ENCODE data around the gene PARD3.
"Not testable (repeated sequence)": the region's sequence is repeated elsewhere in the genome, so short reads cannot be mapped to it uniquely, and the experiment has no call there.

PARD3 gene

GRCh38 chr10:34759161-34759836 is 55.8 kb downstream of the PARD3 start:
- no peaks in the 10 kb centered on the region for H3K9me3 ChIP-seq (ENCODE audit: control insufficient read depth, low read length)
- WGBS, 2 experiments = 96 to 99% methylated on average over 9 of the region's 9 CpGs
- H3K36me3 ChIP-seq (ENCODE audit: control insufficient read depth, insufficient read depth, low read length) = no peaks in the 10 kb centered on the region
- H3K4me1 ChIP-seq (ENCODE audit: control insufficient read depth, insufficient read depth, low read length) = no peaks in the 10 kb centered on the region
- no peaks in the 10 kb centered on the region for H3K27me3 ChIP-seq (ENCODE audit: control insufficient read depth, insufficient read depth, low read length, poor library complexity, severe bottlenecking)
- no peak overlapping the region for H3K27ac ChIP-seq (ENCODE audit: insufficient read depth, low read depth, low read length, poor library complexity, severe bottlenecking)
- no peak overlapping the region for H3K4me3 ChIP-seq (ENCODE audit: insufficient read depth, low read depth, low read length)

GRCh38 chr10:34758447-34758996 is 56.6 kb downstream of the PARD3 start:
- no peaks in the 10 kb centered on the region for H3K36me3 ChIP-seq (ENCODE audit: control insufficient read depth, insufficient read depth, low read length)
- peaks cover 1% of the 10 kb centered on the region for H3K4me1 ChIP-seq (ENCODE audit: control insufficient read depth, insufficient read depth, low read length)
- no peak overlapping the region for H3K4me3 ChIP-seq (ENCODE audit: insufficient read depth, low read depth, low read length)
- no peaks in the 10 kb centered on the region for H3K9me3 ChIP-seq (ENCODE audit: control insufficient read depth, low read length)
- H3K27ac ChIP-seq (ENCODE audit: insufficient read depth, low read depth, low read length, poor library complexity, severe bottlenecking) = no peak overlapping the region
- H3K27me3 ChIP-seq (ENCODE audit: control insufficient read depth, insufficient read depth, low read length, poor library complexity, severe bottlenecking) = no peaks in the 10 kb centered on the region
- 94% methylated on average over 3 of the region's 3 CpGs for WGBS, 2 experiments

DNA sequence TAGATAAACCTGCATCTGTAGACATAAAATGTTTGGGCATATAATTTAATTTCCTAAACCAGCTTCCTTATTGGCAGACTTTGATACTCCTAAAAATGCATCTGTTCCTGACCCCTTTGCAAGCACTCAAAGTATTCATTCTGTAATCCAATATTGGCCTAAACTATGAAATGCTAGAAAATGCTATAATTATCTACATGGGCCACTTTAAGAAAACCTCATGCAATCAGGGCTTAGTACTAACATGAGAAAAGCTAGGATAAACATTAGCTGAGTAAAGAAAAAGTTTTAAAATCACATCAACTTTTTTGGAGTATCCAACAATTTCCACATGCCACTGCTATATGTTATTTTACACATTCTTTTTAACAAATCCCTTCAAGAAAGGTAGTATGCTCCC is 57.2 kb downstream of the PARD3 start:
- Histone ChIP-seq H3K36me3 (ENCODE audit: control insufficient read depth, insufficient read depth, low read length) (no peaks in the 10 kb centered on the region), H3K27ac (ENCODE audit: insufficient read depth, low read depth, low read length, poor library complexity, severe bottlenecking) (no peak overlapping the region), H3K4me1 (ENCODE audit: control insufficient read depth, insufficient read depth, low read length) (peaks cover 7% of the 10 kb centered on the region), H3K9me3 (ENCODE audit: control insufficient read depth, low read length) (no peaks in the 10 kb centered on the region), H3K27me3 (ENCODE audit: control insufficient read depth, insufficient read depth, low read length, poor library complexity, severe bottlenecking) (no peaks in the 10 kb centered on the region), H3K4me3 (ENCODE audit: insufficient read depth, low read depth, low read length) (no peak overlapping the region)

GRCh38 chr10:34757181-34757580 is 57.9 kb downstream of the PARD3 start:
- not testable (repeated sequence) for H3K36me3 ChIP-seq (ENCODE audit: control insufficient read depth, insufficient read depth, low read length); H3K4me1 ChIP-seq (ENCODE audit: control insufficient read depth, insufficient read depth, low read length); H3K27ac ChIP-seq (ENCODE audit: insufficient read depth, low read depth, low read length, poor library complexity, severe bottlenecking); H3K9me3 ChIP-seq (ENCODE audit: control insufficient read depth, low read length); H3K4me3 ChIP-seq (ENCODE audit: insufficient read depth, low read depth, low read length); H3K27me3 ChIP-seq (ENCODE audit: control insufficient read depth, insufficient read depth, low read length, poor library complexity, severe bottlenecking)
- WGBS, 2 experiments = 91 to 92% methylated on average over 4 of the region's 4 CpGs

GRCh38 chr10:34756584-34756983 is 58.5 kb downstream of the PARD3 start:
- no peak overlapping the region for H3K4me3 ChIP-seq (ENCODE audit: insufficient read depth, low read depth, low read length)
- H3K9me3 ChIP-seq (ENCODE audit: control insufficient read depth, low read length) = no peaks in the 10 kb centered on the region
- 93% methylated on average over 3 of the region's 3 CpGs for WGBS, 2 experiments
- no peaks in the 10 kb centered on the region for H3K36me3 ChIP-seq (ENCODE audit: control insufficient read depth, insufficient read depth, low read length)
- H3K27ac ChIP-seq (ENCODE audit: insufficient read depth, low read depth, low read length, poor library complexity, severe bottlenecking) = no peak overlapping the region
- no peaks in the 10 kb centered on the region for H3K27me3 ChIP-seq (ENCODE audit: control insufficient read depth, insufficient read depth, low read length, poor library complexity, severe bottlenecking)
- H3K4me1 ChIP-seq (ENCODE audit: control insufficient read depth, insufficient read depth, low read length) = peaks cover 7% of the 10 kb centered on the region

GRCh38 chr10:34753014-34753757 is 61.9 kb downstream of the PARD3 start:
- WGBS, 2 experiments = 53 to 55% methylated on average over 5 of the region's 5 CpGs
- Histone ChIP-seq H3K4me3 (ENCODE audit: insufficient read depth, low read depth, low read length) (no peak overlapping the region), H3K36me3 (ENCODE audit: control insufficient read depth, insufficient read depth, low read length) (no peaks in the 10 kb centered on the region), H3K27me3 (ENCODE audit: control insufficient read depth, insufficient read depth, low read length, poor library complexity, severe bottlenecking) (no peaks in the 10 kb centered on the region), H3K27ac (ENCODE audit: insufficient read depth, low read depth, low read length, poor library complexity, severe bottlenecking) (no peak overlapping the region), H3K9me3 (ENCODE audit: control insufficient read depth, low read length) (no peaks in the 10 kb centered on the region), H3K4me1 (ENCODE audit: control insufficient read depth, insufficient read depth, low read length) (peaks cover 7% of the 10 kb centered on the region)

DNA sequence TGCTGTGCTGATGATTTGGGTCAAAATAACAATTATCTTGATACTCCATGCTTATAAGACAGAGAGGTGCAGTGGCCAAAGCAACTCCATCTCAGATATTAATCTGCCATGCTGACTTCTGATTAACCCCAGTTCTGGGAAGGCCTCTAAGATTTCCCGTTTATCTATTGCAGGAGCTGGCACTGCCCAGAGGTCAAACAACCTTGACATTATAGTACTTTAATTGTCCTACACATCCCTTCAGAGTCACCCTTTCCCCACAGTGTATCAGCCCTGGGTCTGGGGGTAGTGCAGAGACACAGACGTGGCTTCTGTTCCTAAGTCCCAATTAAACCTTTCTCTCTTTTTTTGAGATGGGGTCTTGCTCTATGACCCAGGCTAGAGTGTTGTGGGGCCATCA is 63.8 kb downstream of the PARD3 start:
- no peak overlapping the region for H3K4me3 ChIP-seq (ENCODE audit: insufficient read depth, low read depth, low read length)
- H3K4me1 ChIP-seq (ENCODE audit: control insufficient read depth, insufficient read depth, low read length) = peaks cover 7% of the 10 kb centered on the region
- H3K36me3 ChIP-seq (ENCODE audit: control insufficient read depth, insufficient read depth, low read length) = no peaks in the 10 kb centered on the region
- 44 to 49% methylated on average over 2 of the region's 2 CpGs for WGBS, 2 experiments
- no peaks in the 10 kb centered on the region for H3K27me3 ChIP-seq (ENCODE audit: control insufficient read depth, insufficient read depth, low read length, poor library complexity, severe bottlenecking)
- no peaks in the 10 kb centered on the region for H3K9me3 ChIP-seq (ENCODE audit: control insufficient read depth, low read length)
- H3K27ac ChIP-seq (ENCODE audit: insufficient read depth, low read depth, low read length, poor library complexity, severe bottlenecking) = no peak overlapping the region

- WGBS, 2 experiments = 71 to 84% methylated on average over 4 to 7 of the region's 7 CpGs
- not testable (repeated sequence) for H3K27ac ChIP-seq (ENCODE audit: insufficient read depth, low read depth, low read length, poor library complexity, severe bottlenecking); H3K4me1 ChIP-seq (ENCODE audit: control insufficient read depth, insufficient read depth, low read length); H3K4me3 ChIP-seq (ENCODE audit: insufficient read depth, low read depth, low read length); H3K36me3 ChIP-seq (ENCODE audit: control insufficient read depth, insufficient read depth, low read length); H3K9me3 ChIP-seq (ENCODE audit: control insufficient read depth, low read length); H3K27me3 ChIP-seq (ENCODE audit: control insufficient read depth, insufficient read depth, low read length, poor library complexity, severe bottlenecking)
Observed at GRCh38 chr10:34750795-34751194, 64.3 kb downstream of the PARD3 start.

GRCh38 chr10:34748767-34749166 is 66.3 kb downstream of the PARD3 start:
- Histone ChIP-seq H3K27ac (ENCODE audit: insufficient read depth, low read depth, low read length, poor library complexity, severe bottlenecking) (no peak overlapping the region), H3K9me3 (ENCODE audit: control insufficient read depth, low read length) (no peaks in the 10 kb centered on the region), H3K4me3 (ENCODE audit: insufficient read depth, low read depth, low read length) (no peak overlapping the region), H3K27me3 (ENCODE audit: control insufficient read depth, insufficient read depth, low read length, poor library complexity, severe bottlenecking) (no peaks in the 10 kb centered on the region), H3K4me1 (ENCODE audit: control insufficient read depth, insufficient read depth, low read length) (peaks cover 7% of the 10 kb centered on the region), H3K36me3 (ENCODE audit: control insufficient read depth, insufficient read depth, low read length) (no peaks in the 10 kb centered on the region)
- 94 to 97% methylated on average over 4 of the region's 4 CpGs for WGBS, 2 experiments

- Histone ChIP-seq H3K36me3 (ENCODE audit: control insufficient read depth, insufficient read depth, low read length) (no peaks in the 10 kb centered on the region), H3K27me3 (ENCODE audit: control insufficient read depth, insufficient read depth, low read length, poor library complexity, severe bottlenecking) (no peaks in the 10 kb centered on the region), H3K4me3 (ENCODE audit: insufficient read depth, low read depth, low read length) (no peak overlapping the region), H3K27ac (ENCODE audit: insufficient read depth, low read depth, low read length, poor library complexity, severe bottlenecking) (no peak overlapping the region), H3K9me3 (ENCODE audit: control insufficient read depth, low read length) (no peaks in the 10 kb centered on the region), H3K4me1 (ENCODE audit: control insufficient read depth, insufficient read depth, low read length) (peaks cover 5% of the 10 kb centered on the region)
- WGBS, 2 experiments = 96 to 98% methylated on average over 6 of the region's 6 CpGs
Observed at GRCh38 chr10:34748357-34748756, 66.7 kb downstream of the PARD3 start.

Data from ectodermal cell (in vitro differentiated cells).